H1 (cell line): Measurements from ENCODE around the gene TTPAL. TPM values are rescaled to one million over a fixed set of nuclear protein-coding genes. Genes with fewer than 3 reads are reported as not detected.

Experiments used
- BCL11A ChIP-seq, 2 experiments: IDR thresholded peaks; one replicate each; pipeline ENCODE4 v1.6.1; 2011; ENCODE audit warnings: low read depth in 2 of 2, low read length in 2 of 2, mild to moderate bottlenecking in 2 of 2
- CBX8 ChIP-seq: fragments of 300-800, 300-1000 bp; sonication (generic); IDR thresholded peaks from 2 replicates; pipeline ENCODE4 v1.7.1; 2016; ENCODE audit warnings: low read depth, low read length, borderline replicate concordance
- CEBPB ChIP-seq: IDR thresholded peaks from 2 replicates; pipeline ENCODE4 v1.6.1; 2012; ENCODE audit warnings: low read depth, low read length
- EP300 ChIP-seq, 2 experiments: IDR thresholded peaks; 1 replicate in 1 of 2; 2 replicates in 1 of 2; pipeline ENCODE4 v1.6.1; 2011 to 2012; ENCODE audit warnings: low read depth in 2 of 2, low read length in 2 of 2, mild to moderate bottlenecking in 2 of 2, borderline replicate concordance in 1 of 2, inconsistent platforms in 1 of 2, moderate library complexity in 1 of 2
- HDAC6 ChIP-seq: IDR thresholded peaks from one replicate; pipeline ENCODE4 v1.7.1; 2012; ENCODE audit warnings: low read depth, mild to moderate bottlenecking, inconsistent platforms, low read length, moderate library complexity
- POLR2A ChIP-seq, 2 experiments: IDR thresholded peaks; 1 replicate in 1 of 2; 2 replicates in 1 of 2; pipeline ENCODE4 v1.6.1; 2011; ENCODE audit warnings: low read depth in 2 of 2, low read length in 2 of 2, mild to moderate bottlenecking in 2 of 2; ENCODE audit errors: control extremely low read depth in 1 of 2
- RFX5 ChIP-seq: IDR thresholded peaks from 2 replicates; pipeline ENCODE4 v1.6.1; 2011; ENCODE audit warnings: low read depth, low read length, improper control_type of control experiment, borderline replicate concordance
- SAP30 ChIP-seq: fragments of 300-600 bp; sonication (generic); IDR thresholded peaks from 2 replicates; pipeline ENCODE4 v1.7.1; 2012; ENCODE audit warnings: low read length, moderate library complexity, mild to moderate bottlenecking, inconsistent platforms; ENCODE audit not compliant: insufficient read depth, insufficient replicate concordance
- TEAD4 ChIP-seq: IDR thresholded peaks from 2 replicates; pipeline ENCODE4 v1.6.1; 2012; ENCODE audit warnings: low read depth, low read length, inconsistent platforms, mixed read lengths
- polyA plus RNA-seq, 7 experiments: library from polyadenylated mRNA; depleted of rRNA in 3 of 7; stranded (reverse) in 5 of 7; unstranded in 2 of 7; fragments of >200 nt in 5 of 7; fragments of 200-250 nt in 2 of 7; gene quantifications; 1 replicate in 5 of 7; 2 replicates in 1 of 7; 4 replicates in 1 of 7; pipeline versions ENCODE4 v1.2.1 to v1.2.3, GENCODE V29; 2011 to 2013; ENCODE audit warnings: missing spikeins in 2 of 7, mixed read lengths in 2 of 7
- total RNA-seq: library from RNA; stranded (reverse); fragmentation: NEBNext Ultra II Directional; extraction: Animal tissue kit (Norgen Biotek cat#: 25700); gene quantifications from 2 replicates; pipeline ENCODE4 v1.2.1, GENCODE V29; 2021
- TF ChIP-seq, protein P1 (sequence below): fragments of 300-600 bp; sonication (generic); IDR thresholded peaks from 2 replicates; pipeline ENCODE4 v1.7.1; 2012; ENCODE audit warnings: low read length, moderate library complexity, mild to moderate bottlenecking, inconsistent platforms; ENCODE audit not compliant: insufficient replicate concordance

Gene TTPAL
- total and polyA plus RNA-seq, 2 of the 8 experiments (the other 6 are each of a cell fraction or from before 2014, with no cell fraction given) = 2.8 to 14.0 TPM

DNA sequence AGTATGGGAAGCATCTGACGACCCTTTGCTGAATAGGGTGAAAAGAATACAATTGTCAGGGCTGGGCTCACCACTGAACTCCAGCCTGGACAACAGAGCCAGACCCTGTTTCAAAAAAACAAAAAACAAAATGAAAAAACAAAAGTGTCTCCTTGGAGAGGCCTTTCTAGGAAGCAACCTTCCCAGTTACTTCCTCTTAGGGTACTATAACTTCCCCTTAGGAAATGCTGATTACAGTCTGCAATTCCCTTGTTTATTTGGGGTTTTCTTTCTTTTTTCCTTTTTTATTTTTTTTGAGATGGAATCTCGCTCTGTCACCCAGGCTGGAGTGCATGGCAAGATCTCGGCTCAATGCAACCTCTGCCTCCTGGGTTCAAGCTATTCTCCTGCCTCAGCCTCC, 20.5 kb upstream of the TTPAL start (continued):
- TF ChIP-seq, protein P1, sequence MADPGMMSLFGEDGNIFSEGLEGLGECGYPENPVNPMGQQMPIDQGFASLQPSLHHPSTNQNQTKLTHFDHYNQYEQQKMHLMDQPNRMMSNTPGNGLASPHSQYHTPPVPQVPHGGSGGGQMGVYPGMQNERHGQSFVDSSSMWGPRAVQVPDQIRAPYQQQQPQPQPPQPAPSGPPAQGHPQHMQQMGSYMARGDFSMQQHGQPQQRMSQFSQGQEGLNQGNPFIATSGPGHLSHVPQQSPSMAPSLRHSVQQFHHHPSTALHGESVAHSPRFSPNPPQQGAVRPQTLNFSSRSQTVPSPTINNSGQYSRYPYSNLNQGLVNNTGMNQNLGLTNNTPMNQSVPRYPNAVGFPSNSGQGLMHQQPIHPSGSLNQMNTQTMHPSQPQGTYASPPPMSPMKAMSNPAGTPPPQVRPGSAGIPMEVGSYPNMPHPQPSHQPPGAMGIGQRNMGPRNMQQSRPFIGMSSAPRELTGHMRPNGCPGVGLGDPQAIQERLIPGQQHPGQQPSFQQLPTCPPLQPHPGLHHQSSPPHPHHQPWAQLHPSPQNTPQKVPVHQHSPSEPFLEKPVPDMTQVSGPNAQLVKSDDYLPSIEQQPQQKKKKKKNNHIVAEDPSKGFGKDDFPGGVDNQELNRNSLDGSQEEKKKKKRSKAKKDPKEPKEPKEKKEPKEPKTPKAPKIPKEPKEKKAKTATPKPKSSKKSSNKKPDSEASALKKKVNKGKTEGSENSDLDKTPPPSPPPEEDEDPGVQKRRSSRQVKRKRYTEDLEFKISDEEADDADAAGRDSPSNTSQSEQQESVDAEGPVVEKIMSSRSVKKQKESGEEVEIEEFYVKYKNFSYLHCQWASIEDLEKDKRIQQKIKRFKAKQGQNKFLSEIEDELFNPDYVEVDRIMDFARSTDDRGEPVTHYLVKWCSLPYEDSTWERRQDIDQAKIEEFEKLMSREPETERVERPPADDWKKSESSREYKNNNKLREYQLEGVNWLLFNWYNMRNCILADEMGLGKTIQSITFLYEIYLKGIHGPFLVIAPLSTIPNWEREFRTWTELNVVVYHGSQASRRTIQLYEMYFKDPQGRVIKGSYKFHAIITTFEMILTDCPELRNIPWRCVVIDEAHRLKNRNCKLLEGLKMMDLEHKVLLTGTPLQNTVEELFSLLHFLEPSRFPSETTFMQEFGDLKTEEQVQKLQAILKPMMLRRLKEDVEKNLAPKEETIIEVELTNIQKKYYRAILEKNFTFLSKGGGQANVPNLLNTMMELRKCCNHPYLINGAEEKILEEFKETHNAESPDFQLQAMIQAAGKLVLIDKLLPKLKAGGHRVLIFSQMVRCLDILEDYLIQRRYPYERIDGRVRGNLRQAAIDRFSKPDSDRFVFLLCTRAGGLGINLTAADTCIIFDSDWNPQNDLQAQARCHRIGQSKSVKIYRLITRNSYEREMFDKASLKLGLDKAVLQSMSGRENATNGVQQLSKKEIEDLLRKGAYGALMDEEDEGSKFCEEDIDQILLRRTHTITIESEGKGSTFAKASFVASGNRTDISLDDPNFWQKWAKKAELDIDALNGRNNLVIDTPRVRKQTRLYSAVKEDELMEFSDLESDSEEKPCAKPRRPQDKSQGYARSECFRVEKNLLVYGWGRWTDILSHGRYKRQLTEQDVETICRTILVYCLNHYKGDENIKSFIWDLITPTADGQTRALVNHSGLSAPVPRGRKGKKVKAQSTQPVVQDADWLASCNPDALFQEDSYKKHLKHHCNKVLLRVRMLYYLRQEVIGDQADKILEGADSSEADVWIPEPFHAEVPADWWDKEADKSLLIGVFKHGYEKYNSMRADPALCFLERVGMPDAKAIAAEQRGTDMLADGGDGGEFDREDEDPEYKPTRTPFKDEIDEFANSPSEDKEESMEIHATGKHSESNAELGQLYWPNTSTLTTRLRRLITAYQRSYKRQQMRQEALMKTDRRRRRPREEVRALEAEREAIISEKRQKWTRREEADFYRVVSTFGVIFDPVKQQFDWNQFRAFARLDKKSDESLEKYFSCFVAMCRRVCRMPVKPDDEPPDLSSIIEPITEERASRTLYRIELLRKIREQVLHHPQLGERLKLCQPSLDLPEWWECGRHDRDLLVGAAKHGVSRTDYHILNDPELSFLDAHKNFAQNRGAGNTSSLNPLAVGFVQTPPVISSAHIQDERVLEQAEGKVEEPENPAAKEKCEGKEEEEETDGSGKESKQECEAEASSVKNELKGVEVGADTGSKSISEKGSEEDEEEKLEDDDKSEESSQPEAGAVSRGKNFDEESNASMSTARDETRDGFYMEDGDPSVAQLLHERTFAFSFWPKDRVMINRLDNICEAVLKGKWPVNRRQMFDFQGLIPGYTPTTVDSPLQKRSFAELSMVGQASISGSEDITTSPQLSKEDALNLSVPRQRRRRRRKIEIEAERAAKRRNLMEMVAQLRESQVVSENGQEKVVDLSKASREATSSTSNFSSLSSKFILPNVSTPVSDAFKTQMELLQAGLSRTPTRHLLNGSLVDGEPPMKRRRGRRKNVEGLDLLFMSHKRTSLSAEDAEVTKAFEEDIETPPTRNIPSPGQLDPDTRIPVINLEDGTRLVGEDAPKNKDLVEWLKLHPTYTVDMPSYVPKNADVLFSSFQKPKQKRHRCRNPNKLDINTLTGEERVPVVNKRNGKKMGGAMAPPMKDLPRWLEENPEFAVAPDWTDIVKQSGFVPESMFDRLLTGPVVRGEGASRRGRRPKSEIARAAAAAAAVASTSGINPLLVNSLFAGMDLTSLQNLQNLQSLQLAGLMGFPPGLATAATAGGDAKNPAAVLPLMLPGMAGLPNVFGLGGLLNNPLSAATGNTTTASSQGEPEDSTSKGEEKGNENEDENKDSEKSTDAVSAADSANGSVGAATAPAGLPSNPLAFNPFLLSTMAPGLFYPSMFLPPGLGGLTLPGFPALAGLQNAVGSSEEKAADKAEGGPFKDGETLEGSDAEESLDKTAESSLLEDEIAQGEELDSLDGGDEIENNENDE = no peak
- TF ChIP-seq POLR2A (IDR thresholded peaks at IDR 0.05; ENCODE audit: control extremely low read depth in 1 of 2, low read depth in 2 of 2, low read length in 2 of 2) = no peak
- TF ChIP-seq CEBPB = no peak
- TF ChIP-seq EP300 (IDR thresholded peaks at IDR 0.05; ENCODE audit: borderline replicate concordance in 1 of 2, low read depth in 2 of 2, low read length in 2 of 2) = no peak
- no peak for TF ChIP-seq HDAC6
- TF ChIP-seq RFX5 = no peak
- TF ChIP-seq BCL11A (IDR thresholded peaks at IDR 0.05; ENCODE audit: low read depth in 2 of 2, low read length in 2 of 2) = no peak
- TF ChIP-seq TEAD4 = no peak
- no peak for TF ChIP-seq CBX8
- TF ChIP-seq SAP30 = no peak
